Upper lobe of left lung (tissue), 4 donors: ENCODE data around the gene TAS1R3.

ENCODE experiments used
- CTCF ChIP-seq, 6 experiments: fragments of 450-650 bp in 4 of 6; fragments of 200-600 bp in 2 of 6; sonication (generic) in 2 of 6; IDR thresholded peaks; one replicate each; pipeline ENCODE4 v1.5.1; 2016 to 2019; ENCODE audit warnings: antibody characterized with exemption in 6 of 6
- EP300 ChIP-seq, 4 donors: sonication (generic); formaldehyde crosslinking; IDR thresholded peaks; one replicate each; pipeline ENCODE4 v1.5.1; 2017; ENCODE audit warnings: antibody characterized with exemption in 4 of 4, control low read depth in 2 of 4
- POLR2A ChIP-seq, 4 donors: fragments of 450-650 bp; IDR thresholded peaks; one replicate each; pipeline ENCODE4 v1.5.1; 2016 to 2017; ENCODE audit warnings: antibody characterized with exemption in 4 of 4, mild to moderate bottlenecking in 2 of 4
- POLR2AphosphoS5 ChIP-seq, 2 donors: sonication (generic); formaldehyde crosslinking; IDR thresholded peaks; one replicate each; pipeline ENCODE4 v1.5.1; 2017; ENCODE audit warnings: antibody characterized with exemption in 2 of 2

DNA sequence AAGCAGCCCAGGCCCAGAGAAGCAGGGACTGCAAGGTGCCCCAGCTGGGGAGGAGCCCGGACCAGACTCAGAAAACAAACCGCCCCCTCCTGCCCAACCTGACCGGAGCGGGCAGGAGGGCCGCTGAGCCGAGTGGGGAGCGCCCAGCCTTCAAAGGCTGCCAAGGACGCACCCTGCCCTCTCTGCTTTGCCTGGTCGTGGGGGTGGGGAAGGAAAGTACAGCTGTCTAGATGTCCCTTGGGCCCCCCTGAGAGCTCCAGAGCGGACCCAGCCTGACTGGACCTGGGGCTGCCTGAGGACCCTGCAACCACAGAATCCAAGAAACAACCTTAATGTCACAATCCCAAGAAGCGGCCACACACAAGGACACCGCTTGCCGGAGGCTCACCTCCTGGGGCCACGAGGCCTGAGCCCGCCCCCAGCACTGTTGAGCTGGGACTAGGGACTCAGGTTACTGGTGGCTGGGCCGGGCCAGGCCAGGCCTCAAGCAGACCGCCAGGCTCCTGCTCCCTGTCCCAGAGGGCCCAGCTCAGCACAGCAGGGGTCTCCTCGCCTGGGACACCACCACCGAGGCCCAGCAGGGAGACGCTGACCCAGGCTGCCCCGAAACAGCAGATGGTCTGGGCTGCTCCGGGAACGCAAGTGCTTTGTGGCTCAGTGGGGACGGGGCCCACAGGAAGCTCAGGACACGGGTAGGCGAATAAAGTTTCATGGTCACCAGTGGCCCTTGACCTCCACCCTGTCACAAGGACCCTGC is 16.8 kb downstream of the TAS1R3 start:
- TF ChIP-seq POLR2AphosphoS5 (IDR thresholded peaks at IDR 0.05) (no peak), POLR2A (IDR thresholded peaks at IDR 0.05) (peak in 1 of 4 donors; percentile 52), CTCF (IDR thresholded peaks at IDR 0.05) (no peak), EP300 (IDR thresholded peaks at IDR 0.05) (no peak)
